GM18508 (cell line): ENCODE data around the gene CPEB2.

ENCODE experiments used
- ATAC-seq: cut with Tn5 transposase; IDR thresholded peaks from one replicate; pipeline ENCODE4 v1.9.1; 2021; ENCODE audit warnings: moderate number of reproducible peaks; ENCODE audit not compliant: insufficient read depth, unreplicated experiment

Gene CPEB2

DNA sequence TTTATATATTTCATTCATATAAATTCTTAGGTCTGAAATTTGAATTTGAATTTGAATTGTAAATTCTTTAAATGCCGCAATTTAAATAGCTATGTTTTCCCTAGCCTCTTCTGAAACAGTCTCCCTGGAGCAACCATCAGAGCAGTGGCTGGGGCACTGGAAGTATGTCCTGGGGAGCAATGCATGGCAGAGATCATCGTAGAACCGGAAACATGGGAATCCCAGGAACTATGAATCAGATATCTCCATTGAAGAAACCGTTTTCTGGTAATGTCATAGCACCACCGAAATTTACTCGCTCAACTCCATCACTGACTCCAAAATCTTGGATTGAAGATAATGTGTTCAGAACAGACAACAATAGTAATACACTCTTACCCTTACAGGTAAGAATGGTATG, 4.9 kb downstream of the CPEB2 start:
- no peak for ATAC-seq

GRCh38 chr4:15010038-15010585, 7.8 kb downstream of the CPEB2 start:
- ATAC-seq, result no peak

DNA sequence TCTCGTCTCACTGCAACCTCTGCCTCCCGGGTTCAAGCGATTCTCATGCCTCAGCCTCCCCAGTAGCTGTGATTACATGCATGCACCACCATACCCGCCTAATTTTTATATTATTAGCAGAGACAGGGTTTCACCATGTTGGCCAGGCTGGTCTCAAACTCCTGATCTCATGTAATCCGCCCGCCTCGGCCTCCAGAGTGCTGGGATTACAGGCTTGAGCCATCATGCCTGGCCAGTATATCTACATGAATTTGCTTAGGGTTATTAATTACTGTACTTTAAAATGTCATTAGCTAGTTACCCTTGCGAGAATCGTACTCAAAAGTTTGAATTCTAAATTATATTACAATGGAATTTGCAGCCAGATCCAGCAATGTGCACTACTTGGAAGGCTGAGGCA, 8.9 kb downstream of the CPEB2 start:
- no peak for ATAC-seq

DNA sequence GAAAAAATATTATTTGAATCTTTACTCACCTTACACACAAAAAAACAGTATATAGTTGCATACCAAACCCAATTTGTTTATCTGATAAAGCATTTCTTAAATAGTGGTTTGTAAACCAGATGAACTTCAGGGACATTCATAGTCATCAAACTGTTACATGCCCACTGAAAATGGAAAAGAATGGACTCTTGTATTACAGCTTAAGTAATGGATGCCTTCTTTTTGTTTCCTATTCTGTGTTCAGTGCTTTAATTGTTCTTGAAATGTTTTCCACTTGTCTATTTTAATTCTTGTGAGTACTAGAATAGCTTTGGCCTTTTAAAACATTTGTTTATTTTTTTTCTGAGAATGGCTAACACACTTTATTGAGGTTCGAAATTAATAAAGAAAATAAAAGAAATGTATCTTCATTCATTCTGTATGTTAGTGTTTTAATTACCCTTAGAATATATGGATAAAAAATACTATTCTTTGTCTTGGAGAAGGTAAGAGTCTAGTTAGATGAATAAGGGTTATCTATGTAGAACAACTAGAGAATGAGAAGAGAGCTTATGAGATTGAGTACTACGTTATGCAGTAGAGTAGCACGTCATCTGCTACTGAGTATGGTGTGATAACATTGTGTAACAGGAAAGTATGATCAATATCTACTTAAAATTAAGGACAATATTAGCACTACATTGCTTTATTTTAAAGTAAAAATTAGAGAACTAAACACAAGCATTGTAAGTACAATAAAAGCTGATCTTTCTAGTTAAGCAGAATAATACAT, 9.9 kb downstream of the CPEB2 start:
- ATAC-seq, result no peak

DNA sequence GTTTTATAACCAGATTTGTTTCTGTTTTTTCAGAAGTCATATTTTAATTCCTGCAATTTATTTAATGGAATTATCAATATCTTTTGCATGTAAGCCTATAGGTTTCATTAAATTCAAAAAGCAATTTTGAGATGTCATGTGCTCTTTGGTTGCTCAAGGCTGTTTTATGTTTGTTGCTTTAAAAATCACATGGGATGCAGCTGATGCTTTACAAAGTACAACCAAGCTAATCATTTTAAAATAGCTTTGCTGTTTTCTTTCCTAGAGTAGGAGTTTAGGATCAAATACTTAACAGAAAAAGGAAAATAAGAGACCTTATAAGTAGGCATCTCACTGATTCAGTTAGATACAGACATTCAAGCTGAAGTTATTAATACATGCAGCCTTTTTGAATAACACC, 11.3 kb downstream of the CPEB2 start:
- no peak for ATAC-seq

GRCh38 chr4:15015170-15015569, 12.9 kb downstream of the CPEB2 start:
- no peak for ATAC-seq

- ATAC-seq, result no peak
Measured at GRCh38 chr4:15018361-15018760, 16.1 kb downstream of the CPEB2 start.

GRCh38 chr4:15020502-15021286, 18.4 kb downstream of the CPEB2 start:
- no peak for ATAC-seq

GRCh38 chr4:15021311-15021710, 19.0 kb downstream of the CPEB2 start:
- no peak for ATAC-seq

DNA sequence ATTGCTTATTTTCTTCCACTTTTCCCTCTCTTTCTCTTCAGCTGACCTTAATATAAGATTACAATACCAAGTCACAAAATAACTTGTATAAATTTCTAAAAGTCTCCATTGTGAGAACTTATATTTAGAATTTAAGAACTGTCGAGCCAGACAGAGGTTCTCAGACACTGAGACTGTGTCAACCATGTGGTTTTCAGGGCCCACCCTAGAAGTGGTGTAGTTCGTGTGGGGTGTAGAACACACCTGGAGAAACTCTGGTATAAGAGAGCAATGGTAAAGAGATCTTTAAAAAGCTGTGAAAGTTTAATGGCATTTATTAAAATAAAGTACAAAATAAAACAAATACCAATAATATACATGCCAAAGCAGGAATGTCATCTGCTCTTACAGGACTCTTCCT, 19.7 kb downstream of the CPEB2 start:
- no peak for ATAC-seq

DNA sequence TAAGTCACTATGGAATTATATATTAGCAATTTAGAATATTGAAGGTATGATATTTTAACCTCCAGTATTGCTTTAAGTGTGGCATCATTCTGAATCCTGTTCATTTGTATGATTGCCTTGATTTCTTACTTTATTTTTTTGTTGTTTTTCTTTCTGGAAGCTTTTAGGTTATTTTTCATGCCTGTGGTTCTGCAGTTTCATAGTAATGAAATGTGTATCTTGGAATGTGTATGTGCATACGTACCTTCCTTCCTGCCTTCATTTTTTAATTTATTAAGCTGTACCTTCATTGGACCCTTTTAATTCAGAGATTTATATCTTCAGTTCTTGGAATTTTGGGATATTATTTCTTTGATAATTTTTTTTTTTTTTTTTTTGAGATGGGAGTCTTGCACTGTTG, 22.1 kb downstream of the CPEB2 start:
- ATAC-seq, result no peak

GRCh38 chr4:15025693-15026092, 23.4 kb downstream of the CPEB2 start:
- ATAC-seq, result no peak

DNA sequence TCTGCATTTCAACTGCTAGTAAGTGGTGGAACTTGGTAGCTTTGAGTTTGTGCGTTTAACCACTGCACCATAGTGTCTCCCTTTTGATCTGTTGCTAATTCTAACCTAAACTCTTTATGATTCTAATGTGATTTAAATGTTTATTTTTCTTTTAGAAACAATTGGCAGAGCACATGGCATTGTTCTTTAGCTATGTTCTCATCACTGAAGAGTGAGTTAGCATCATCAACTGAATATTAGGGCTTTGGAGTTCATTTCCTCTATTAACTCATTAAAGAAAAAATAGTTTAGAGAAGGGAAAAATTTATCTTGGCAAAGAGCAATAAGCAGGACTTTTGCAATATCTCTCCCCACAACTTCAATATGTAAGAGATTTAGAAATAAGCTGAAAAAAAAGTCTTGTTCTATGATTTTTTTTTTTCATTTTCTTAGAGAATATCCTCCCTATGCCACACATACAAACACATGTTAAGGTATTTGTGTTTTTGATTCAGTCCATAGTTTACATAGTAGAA, 25.7 kb downstream of the CPEB2 start:
- no peak for ATAC-seq

DNA sequence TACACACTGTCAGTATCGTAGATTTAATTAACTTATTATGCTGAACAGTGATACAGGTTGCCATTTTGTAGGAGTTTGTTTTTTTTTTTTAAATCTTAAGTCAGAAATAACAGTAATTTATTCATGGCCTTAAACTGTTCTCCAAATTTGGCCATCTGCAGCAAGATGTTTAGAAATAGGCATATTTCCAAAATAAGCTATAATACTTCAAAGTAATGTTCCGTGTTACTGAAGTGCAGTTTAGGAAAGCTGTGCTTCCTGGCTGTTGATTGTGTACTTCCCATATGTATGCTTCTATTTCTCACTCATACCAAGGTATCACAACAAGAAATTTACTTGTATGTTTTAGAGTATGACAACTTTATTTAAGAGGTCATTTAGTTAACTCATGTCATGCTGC, 28.9 kb downstream of the CPEB2 start:
- no peak for ATAC-seq

DNA sequence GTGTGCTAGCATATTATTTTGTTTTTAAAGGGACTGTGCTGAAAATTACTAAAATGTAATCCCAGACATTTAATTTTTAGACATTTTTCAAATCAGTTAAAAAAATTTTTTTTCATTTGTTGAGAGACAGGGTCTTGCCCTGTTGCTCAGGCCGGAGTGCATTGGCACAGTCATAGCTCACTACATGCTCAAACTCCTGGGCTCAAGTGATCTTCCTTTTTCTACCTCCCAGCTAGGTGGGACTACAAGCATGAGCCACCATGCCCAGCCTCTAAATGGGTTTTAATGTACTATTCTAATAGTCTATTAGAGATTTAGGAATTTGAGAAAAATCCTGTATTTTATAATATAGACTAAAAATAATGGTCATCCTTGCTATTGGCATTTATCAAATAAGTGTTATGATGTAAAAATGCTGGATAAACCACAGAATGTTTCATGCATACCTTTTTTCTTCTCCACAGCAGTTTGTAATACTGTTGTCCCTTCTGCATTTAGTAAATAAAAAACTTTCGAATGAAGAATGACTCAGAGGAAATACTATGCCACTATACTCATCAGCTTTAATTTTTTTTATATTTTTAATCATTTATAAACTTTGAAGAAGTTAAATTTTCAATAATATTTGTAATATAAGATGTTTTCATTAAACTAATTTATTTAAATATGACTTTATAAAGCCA, 29.9 kb downstream of the CPEB2 start:
- no peak for ATAC-seq

DNA sequence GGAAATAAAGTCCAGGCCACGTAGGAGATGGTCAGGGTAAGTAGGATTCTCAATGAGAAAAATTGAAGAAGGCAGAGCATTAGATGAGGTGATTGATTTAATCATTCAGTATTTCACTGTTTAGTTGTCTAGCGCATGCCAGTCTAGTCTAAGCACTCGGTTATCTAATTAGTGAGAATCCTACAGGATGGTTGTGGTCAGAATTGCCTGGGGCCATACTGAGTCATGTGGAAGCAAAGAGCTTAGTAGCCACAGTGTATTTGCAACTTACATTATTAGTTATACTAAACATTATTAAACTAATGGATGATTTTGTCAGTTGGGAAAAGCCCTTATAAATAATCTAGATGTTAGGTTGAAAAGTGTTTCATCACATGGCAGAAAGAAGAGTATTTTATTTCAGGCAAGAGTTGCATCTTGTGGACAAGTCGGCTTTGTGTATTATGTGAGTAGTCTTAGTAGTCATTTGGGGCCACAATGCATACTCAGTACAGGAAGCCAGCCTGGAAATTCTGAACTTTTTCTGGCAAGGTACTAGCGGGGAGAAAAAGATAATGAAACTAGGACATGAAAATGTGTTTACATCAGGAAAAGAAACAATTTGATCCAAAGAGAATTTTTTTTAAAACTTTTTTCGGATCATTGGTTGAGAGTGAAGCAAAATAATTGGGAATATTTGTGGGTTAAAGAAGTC, 31.9 kb downstream of the CPEB2 start:
- no peak for ATAC-seq

- ATAC-seq, result no peak
Measured at GRCh38 chr4:15035159-15035558, 32.9 kb downstream of the CPEB2 start.

DNA sequence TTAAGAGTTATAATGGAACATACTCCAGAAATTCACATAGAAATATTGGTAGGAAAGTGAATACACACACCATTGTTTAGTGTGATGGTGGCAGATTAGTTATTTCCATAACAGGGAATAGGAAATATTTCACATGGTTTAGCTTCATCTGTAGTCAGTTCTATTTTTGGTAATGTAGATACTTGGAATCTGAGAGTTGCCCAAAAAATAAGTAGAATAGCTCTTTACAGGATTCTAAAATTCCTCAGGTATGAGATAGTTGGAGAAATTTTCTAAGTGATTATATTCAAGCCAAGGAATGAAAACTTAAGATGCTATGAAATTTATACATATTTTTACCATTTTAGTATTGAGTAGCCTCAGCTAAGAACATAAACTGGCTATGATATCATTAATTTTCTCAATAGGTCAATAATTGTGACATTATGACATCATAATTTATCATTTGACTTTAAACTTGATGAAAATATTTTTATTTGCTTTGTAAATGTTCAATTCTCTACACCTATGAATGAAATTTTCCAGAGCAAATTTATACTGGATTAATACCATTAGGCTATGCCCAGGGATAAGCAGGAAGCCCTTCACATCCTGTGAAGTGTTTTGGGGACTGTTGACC, 35.8 kb downstream of the CPEB2 start:
- ATAC-seq, result no peak

DNA sequence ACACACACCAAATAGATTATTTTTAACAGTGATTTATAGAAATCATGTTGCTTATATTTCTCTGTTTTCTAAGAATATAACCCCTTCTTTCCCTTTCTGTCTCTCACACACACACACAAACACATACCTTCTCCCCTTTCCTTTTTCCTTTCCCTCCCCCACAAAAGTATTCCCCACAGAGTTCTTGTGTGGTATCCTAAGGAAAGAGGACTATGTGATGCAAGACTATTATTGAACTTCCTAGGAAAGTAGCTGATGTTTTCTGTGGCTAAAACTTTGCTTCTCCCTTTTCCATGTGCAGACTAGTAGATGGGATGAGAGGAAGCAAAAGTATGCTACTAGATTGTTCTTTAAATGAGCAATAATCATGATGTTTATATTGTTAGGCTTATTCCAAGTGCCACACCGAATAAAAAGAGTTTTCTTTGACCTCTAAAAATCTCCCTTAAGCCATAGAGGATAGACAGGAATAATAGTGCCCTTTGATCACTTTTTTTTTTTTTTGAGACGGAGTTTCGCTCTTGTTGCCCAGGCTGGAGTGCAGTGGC, 38.7 kb downstream of the CPEB2 start:
- ATAC-seq, result no peak
